IPS-NIHi11 (cell line): ENCODE data around the gene OPCML.

Experiments
- DNase-seq: peaks from one replicate; pipeline ENCODE4 v3.0.0; 2012; ENCODE audit warnings: mixed read lengths, low spot score

Gene OPCML

DNA sequence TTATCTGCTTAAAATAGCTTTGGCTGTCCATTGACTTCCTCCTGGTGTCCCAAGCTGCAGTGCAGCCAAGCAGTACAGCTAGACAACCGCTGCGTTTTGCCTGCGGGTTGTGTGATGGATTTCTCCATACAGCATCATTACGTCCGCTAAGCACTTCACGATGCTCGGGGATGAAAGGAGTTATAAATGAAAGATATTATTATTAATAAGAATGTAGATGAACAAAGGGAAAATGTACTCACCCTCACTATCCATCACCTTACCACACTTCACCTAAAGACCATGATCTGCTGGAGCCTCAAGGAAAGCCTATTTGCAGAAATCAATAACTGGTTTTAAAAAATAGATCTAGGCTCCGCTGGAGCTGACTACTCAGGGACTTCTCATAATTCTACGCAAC, 509.1 kb downstream of the OPCML start:
- DNase-seq: no peak

DNA sequence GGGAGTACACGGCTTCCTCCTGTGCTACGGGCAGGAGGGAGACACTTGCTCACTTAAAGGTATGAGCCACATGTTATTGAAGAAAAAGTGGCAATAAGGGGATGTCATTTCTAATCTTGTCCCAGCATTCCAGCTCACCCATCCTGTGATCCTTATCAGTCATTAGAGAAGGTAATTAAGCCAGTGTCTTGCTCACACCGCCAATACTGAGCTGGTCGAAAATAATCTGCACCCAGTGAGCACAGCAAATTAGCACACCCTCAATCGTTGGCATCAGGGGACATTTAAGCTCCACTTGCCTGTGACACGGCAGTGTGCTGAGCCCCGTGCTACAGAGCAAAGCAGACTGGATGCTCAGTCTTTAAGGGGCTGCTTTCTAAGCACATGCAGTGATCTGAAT, 510.7 kb downstream of the OPCML start:
- no peak for DNase-seq

- no peak for DNase-seq
Observed at GRCh38 chr11:133020372-133020714, 512.0 kb downstream of the OPCML start.

DNA sequence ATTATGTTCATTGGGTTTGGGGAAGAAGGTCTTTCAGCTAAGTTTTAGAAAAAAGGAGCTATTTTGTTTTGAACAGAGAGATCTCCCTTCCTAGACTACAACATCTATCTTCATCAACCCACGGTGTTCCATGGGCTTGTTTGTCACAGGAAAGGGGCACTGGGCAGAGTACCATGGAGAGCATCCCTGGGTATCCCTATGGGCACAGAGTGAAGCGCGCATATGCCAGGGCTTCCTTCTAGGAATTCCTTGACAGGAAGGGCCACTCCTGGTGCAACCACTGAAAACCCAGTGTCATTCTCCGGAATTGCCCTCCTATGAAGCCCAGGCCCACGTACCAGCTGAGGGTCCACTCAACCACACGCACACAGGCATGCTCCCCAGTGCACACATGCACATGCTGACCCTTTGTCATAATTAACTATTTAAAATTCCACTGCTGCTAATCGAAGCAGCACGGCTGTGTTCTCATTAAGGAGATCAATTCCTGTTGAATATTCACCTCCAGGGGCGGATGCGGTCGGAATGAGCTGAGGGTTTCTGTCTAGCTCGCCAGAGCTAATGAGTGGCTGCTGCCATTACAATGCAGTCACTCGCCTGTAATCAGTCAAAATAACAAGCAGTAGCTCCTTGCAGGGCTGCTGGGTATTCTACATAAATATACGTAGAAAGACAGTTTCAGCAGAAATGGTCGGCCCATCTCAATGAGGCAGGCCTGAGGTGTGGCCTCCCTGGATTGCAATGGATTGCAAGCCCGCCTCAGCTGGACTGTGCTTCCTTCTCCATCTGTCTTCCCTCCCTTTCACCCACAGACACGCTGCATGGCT, 512.5 kb downstream of the OPCML start:
- no peak for DNase-seq

GRCh38 chr11:133015457-133015856, 516.8 kb downstream of the OPCML start:
- DNase-seq: no peak

GRCh38 chr11:133014337-133014736, 518.0 kb downstream of the OPCML start:
- no peak for DNase-seq

- DNase-seq: no peak
Observed at GRCh38 chr11:133012803-133013202, 519.5 kb downstream of the OPCML start.

GRCh38 chr11:133011604-133012003, 520.7 kb downstream of the OPCML start:
- DNase-seq: no peak

DNA sequence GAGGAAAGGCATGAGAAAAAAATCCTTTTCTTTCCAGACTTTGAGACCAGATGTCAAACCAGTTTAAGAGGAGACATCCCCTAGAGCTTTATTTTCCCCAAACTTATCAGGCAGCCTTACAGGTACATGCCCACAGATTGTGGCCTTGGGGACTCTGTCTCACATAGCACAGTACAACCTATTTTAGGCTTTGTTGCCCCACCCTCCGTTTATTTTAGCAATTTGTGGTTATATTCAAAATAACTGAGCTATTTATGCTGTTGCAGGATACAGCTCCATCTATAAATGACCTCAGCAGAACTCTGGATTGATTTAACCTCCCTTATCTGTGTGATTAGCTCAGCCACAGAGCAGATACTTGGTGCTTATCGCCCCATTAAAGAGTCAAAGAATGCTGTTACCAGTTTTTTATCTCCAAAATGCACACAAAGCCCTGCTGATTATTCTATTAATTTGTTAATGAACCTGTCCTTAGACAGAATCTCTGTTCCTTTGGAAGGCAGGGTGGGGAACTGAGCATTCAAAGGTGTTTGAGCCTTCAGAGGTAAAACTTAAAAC, 525.2 kb downstream of the OPCML start:
- DNase-seq: no peak

DNA sequence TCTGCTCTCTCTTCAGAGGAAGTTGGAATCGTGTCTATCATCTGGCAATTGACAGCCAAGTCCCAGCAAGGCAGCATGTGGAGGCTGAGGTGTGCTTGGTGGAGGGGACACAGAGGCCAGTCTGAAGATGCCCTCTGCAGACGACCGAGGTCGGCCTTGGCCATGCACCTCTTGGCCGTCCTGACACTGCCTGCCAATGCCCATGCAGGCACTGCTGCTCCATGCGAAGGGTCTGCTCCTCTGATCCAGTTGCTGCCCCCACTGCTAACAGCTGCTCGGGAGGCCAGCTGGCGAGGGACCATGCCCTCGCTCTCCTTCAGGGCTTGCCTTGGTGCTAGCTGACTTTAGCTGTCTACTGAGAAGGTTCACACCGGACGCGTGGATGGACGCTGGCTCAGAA, 527.9 kb downstream of the OPCML start:
- no peak for DNase-seq

- DNase-seq: peak; percentile 45
Observed at GRCh38 chr11:132999516-132999915, 532.8 kb downstream of the OPCML start.

DNA sequence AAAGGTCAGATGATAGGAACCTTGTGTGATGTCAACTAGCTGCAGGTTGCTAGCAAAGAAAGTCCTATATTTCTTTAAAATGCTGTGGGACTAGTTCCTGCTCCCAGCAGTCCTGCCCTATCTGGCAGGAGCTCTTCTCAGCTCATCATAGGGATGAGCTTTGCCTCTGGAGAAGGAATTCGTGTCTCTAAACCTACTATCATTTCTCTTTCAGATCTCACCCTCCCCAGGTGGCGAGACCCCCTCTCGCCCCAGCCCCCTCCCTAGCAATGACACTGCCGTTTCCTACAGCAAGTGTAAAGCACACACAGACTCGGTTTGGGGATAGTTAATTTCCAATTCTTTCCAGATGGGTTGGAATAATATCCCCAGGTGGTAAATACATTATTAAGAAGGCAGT, 533.3 kb downstream of the OPCML start:
- peak; percentile 26 for DNase-seq

GRCh38 chr11:132997396-132997795, 534.9 kb downstream of the OPCML start:
- no peak for DNase-seq

DNA sequence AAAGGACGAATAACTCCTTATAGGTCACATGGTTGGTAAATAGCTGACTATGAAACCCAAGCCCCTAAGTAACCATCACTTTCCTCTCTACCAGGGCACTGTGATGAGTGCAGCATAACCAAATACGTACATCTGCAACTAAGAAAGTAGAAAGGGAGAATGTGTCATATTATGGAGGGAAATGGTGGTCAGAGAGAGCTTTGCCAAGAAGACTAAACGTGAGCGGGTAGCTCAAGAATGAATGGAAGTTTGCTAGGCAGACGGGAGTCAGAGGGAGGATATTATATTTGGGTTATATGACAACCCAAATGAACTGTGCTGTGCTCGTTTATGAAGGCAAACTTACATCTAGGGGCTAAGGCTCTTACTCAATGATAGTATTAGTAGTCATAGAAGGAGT, 537.3 kb downstream of the OPCML start:
- DNase-seq: no peak

DNA sequence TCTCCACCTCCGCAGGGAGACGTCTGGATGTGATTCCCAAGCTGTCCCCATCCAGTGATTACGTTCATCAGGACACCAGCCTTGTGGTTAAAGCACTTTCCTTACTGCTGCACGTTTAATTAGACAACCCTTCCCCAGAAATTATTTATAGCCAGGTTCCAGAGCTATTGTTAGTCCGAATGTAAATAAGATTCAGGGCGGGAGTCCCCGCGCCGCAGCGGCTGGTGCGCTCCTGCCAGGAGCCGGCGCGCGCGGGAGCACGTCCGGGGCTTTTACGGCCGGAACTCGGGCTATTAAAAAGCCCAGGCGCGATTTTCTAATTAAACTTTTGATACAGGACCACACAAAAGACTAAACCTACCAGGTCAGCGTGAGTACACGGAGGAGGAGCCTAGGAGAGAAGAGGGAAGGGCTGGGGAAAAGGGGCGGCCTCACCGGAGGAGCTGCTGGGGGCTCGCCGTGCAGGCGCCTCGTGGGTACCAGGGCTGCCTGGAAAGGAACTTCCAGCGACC, 538.3 kb downstream of the OPCML start:
- no peak for DNase-seq

- DNase-seq: no peak
Observed at GRCh38 chr11:132992838-132993631, 539.3 kb downstream of the OPCML start.

DNA sequence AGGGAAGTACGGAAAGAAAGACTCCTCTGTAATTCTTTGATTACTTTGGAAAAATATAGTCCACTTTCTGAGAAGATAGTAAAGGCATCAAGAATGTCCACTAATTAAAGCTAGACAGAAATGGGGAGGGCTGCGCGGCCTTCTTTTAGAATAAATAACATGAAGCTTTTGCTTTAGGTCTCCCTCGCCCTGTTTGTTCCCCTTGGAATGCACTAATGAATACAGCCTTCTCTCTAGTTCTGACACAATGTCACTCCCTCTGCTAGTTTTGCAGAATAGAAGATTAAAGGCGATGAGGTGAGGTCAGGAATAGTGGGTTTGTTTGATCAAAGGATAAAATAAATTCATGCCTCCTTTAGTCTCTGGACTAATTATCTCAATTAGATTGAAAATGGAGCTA, 543.9 kb downstream of the OPCML start:
- DNase-seq: no peak

GRCh38 chr11:132987936-132988335, 544.4 kb downstream of the OPCML start:
- no peak for DNase-seq

GRCh38 chr11:132983641-132983978, 548.7 kb downstream of the OPCML start:
- DNase-seq: no peak

GRCh38 chr11:132982772-132983640, 549.3 kb downstream of the OPCML start:
- no peak for DNase-seq

GRCh38 chr11:132981131-132981956, 551.0 kb downstream of the OPCML start:
- DNase-seq: no peak
